ENCODE measurements around the gene CADM1. TPM values are rescaled to one million over a fixed set of nuclear protein-coding genes. Genes with fewer than 3 reads are reported as not detected.

Gene CADM1
- total and polyA plus RNA-seq, 9 of the 15 experiments (the other 6 are each of a cell fraction or from before 2014, with no cell fraction given), result 0.42 TPM; not detected in 8

DNA sequence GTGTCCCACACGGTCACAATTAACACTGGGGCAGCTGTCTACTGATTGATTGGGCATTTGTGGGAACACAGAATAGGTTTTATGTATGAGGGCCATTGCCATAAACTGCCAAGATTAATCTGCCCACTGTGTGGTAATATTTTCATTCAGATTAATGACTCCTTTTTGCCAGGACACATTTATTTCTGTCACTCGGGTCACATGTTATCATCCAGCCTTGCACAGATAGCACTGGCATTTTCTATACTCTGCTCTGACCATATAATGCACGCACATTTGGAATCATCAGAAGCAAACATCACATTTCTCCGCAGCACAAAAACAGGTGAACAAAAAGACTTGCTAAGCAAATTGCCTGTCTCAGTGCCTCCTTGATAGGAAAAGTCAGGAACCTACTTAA is 138.3 kb downstream of the CADM1 start (continued):
- TF ChIP-seq NCOA6 (IDR thresholded peaks at IDR 0.05) (no peak), CEBPZ (IDR thresholded peaks at IDR 0.05; ENCODE audit: borderline replicate concordance, low read depth, low read length) (no peak), NR2C1 (IDR thresholded peaks at IDR 0.05) (no peak), NR2C1 (tag; IDR thresholded peaks at IDR 0.05) (no peak), ZNF644 (tag; IDR thresholded peaks at IDR 0.05; ENCODE audit: low read depth) (no peak), KLF6 (CRISPR knock-in tag; IDR thresholded peaks at IDR 0.05; ENCODE audit: borderline replicate concordance) (no peak), ZNF23 (CRISPR knock-in tag; IDR thresholded peaks at IDR 0.05) (no peak), ZHX1 (conservative IDR thresholded peaks at IDR 0.05; ENCODE audit: low read length) (no peak), IFI16 (CRISPR knock-in tag; IDR thresholded peaks at IDR 0.05) (no peak), ID3 (CRISPR knock-in tag; IDR thresholded peaks at IDR 0.05) (no peak), ID3 (tag; IDR thresholded peaks at IDR 0.05) (no peak), HSF4 (CRISPR knock-in tag; IDR thresholded peaks at IDR 0.05; ENCODE audit: borderline replicate concordance) (no peak), ESRRA (IDR thresholded peaks at IDR 0.05; ENCODE audit: borderline replicate concordance, low read depth) (no peak)

Measured in K562 (cell line).